Natural killer cell (primary cell): Measurements from ENCODE around the gene ARL1. TPM values are rescaled to one million over a fixed set of nuclear protein-coding genes. Genes with fewer than 3 reads are reported as not detected.
"Not testable (repeated sequence)": the region's sequence is repeated elsewhere in the genome, so short reads cannot be mapped to it uniquely, and the experiment has no call there.

Experiments
- ATAC-seq, 3 donors: fragments of 150-1000 bp in 2 of 3; fragments of 200-7000 bp in 1 of 3; cut with Tn5 transposase; 1 replicate in 1 of 3; 2 replicates in 2 of 3; pipeline ENCODE4 v1.10.0; 2021; ENCODE audit warnings: mild to moderate bottlenecking in 2 of 3, moderate library complexity in 2 of 3
- DNase-seq, 2 donors: peaks; one replicate each; pipeline versions ENCODE4 v3.0.0 to v3.0.0-alpha.2; 2013 to 2021; ENCODE audit warnings: mixed read lengths in 1 of 2
- H3K27ac ChIP-seq: one replicate; pipeline ENCODE4 v1.5.1; 2013; ENCODE audit warnings: mild to moderate bottlenecking, low read length
- H3K27me3 ChIP-seq: one replicate; pipeline ENCODE4 v1.6.1; 2013; ENCODE audit warnings: low read length; ENCODE audit not compliant: control insufficient read depth, insufficient read depth
- H3K36me3 ChIP-seq: one replicate; pipeline ENCODE4 v1.6.1; 2013; ENCODE audit warnings: low read length; ENCODE audit not compliant: control insufficient read depth, insufficient read depth
- H3K4me1 ChIP-seq: one replicate; pipeline ENCODE4 v1.6.1; 2013; ENCODE audit warnings: low read length; ENCODE audit not compliant: control insufficient read depth, insufficient read depth
- H3K4me3 ChIP-seq: one replicate; pipeline ENCODE4 v1.5.1; 2013; ENCODE audit warnings: low read length
- H3K9me3 ChIP-seq: one replicate; pipeline ENCODE4 v1.6.1; 2013; ENCODE audit warnings: low read length; ENCODE audit not compliant: control insufficient read depth, insufficient read depth
- H3K27ac Mint-ChIP-seq, 2 donors: one replicate each; pipeline ENCODE4 v1.8.0; 2022; ENCODE audit warnings: mild to moderate bottlenecking in 2 of 2, mixed read lengths in 2 of 2, moderate library complexity in 1 of 2
- H3K27me3 Mint-ChIP-seq, 2 donors: one replicate each; pipeline ENCODE4 v1.8.0; 2022; ENCODE audit warnings: low read depth in 2 of 2, mixed read lengths in 2 of 2
- H3K36me3 Mint-ChIP-seq: one replicate; pipeline ENCODE4 v1.8.0; 2022; ENCODE audit warnings: mixed read lengths
- H3K4me1 Mint-ChIP-seq, 2 donors: one replicate each; pipeline ENCODE4 v1.8.0; 2022; ENCODE audit warnings: mixed read lengths in 2 of 2
- H3K4me3 Mint-ChIP-seq: one replicate; pipeline ENCODE4 v1.8.0; 2022; ENCODE audit warnings: mild to moderate bottlenecking, moderate library complexity, mixed read lengths
- H3K9me3 Mint-ChIP-seq, 2 donors: one replicate each; pipeline ENCODE4 v1.8.0; 2022; ENCODE audit warnings: mixed read lengths in 2 of 2
- WGBS: methylation state at CpG from one replicate; pipeline ENCODE4 v1.1.7; 2013; ENCODE audit warnings: missing lambda C conversion rate; ENCODE audit not compliant: insufficient coverage; 5-methylcytosine and 5-hydroxymethylcytosine counted together
- intact Hi-C: fragments of 100-400 bp; cut with micrococcal nuclease; formaldehyde crosslinking; loops from one replicate; pipeline ENCODE4 v1.14.2; 2022
- total RNA-seq, 4 donors: library from RNA; stranded (reverse); fragments of 120-200 nt in 1 of 4; gene quantifications; one replicate each; pipeline versions ENCODE4 v1.2.3 to v1.2.4, GENCODE V29; 2013 to 2022
- TF ChIP-seq, protein P1 (sequence below): fragments of 200-600 bp; IDR thresholded peaks from one replicate; pipeline ENCODE4 v1.8.0; 2022; ENCODE audit warnings: antibody characterized with exemption

Gene ARL1
- total RNA-seq, 3 donors from 2014 or later (not counting 1 experiment from before 2014, with no cell fraction given) = 32.0 to 32.6 (median 32.2) TPM

DNA sequence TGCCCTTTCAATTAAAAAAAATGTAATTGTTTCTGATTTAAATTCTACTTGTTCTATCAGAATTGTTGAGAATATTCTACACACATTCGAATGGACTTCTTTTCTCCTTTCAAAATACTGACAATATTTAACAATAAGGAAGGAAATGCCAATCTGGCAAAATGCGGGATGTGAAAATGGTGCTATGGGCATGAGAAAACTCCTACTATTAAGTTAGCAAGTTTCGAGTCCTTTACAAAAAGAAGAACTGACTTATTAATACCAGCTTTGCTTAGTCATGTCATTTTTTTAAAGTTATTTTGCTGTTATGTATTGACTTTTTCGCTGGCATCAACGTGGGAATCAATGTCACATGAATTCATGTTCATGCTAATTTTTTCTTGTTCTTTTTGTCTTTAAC, 31.7 kb upstream of the ARL1 start:
- Histone ChIP-seq H3K27me3 (no peaks in the 10 kb centered on the region), H3K4me3 (no peak overlapping the region), H3K4me1 (no peaks in the 10 kb centered on the region), H3K27ac (no peak overlapping the region), H3K9me3 (no peaks in the 10 kb centered on the region), H3K36me3 (no peaks in the 10 kb centered on the region)
- intact Hi-C loops = no loop called here
- Mint-ChIP-seq H3K27ac (no peak overlapping the region), H3K4me1 (no peaks in the 10 kb centered on the region), H3K9me3 (no peaks in the 10 kb centered on the region), H3K27me3 (peaks cover 0 to 7% of the 10 kb centered on the region in 2 donors), H3K4me3 (no peak overlapping the region), H3K36me3 (no peaks in the 10 kb centered on the region)
- DNase-seq = no peak
- WGBS = 18% methylated on average over 2 of the region's 5 CpGs
- no peak for ATAC-seq
- TF ChIP-seq, protein P1, sequence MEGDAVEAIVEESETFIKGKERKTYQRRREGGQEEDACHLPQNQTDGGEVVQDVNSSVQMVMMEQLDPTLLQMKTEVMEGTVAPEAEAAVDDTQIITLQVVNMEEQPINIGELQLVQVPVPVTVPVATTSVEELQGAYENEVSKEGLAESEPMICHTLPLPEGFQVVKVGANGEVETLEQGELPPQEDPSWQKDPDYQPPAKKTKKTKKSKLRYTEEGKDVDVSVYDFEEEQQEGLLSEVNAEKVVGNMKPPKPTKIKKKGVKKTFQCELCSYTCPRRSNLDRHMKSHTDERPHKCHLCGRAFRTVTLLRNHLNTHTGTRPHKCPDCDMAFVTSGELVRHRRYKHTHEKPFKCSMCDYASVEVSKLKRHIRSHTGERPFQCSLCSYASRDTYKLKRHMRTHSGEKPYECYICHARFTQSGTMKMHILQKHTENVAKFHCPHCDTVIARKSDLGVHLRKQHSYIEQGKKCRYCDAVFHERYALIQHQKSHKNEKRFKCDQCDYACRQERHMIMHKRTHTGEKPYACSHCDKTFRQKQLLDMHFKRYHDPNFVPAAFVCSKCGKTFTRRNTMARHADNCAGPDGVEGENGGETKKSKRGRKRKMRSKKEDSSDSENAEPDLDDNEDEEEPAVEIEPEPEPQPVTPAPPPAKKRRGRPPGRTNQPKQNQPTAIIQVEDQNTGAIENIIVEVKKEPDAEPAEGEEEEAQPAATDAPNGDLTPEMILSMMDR = no peak

GRCh38 chr12:101436136-101436535, 28.6 kb upstream of the ARL1 start:
- Mint-ChIP-seq H3K27ac (no peak overlapping the region), H3K4me1 (no peaks in the 10 kb centered on the region), H3K36me3 (no peaks in the 10 kb centered on the region), H3K9me3 (no peaks in the 10 kb centered on the region), H3K4me3 (no peak overlapping the region), H3K27me3 (peaks cover 0 to 4% of the 10 kb centered on the region in 2 donors)
- DNase-seq (no peak), ATAC-seq (no peak)
- TF ChIP-seq, protein P1 = no peak
- H3K9me3 ChIP-seq = no peaks in the 10 kb centered on the region
- H3K27me3 ChIP-seq = no peaks in the 10 kb centered on the region
- no peaks in the 10 kb centered on the region for H3K36me3 ChIP-seq
- H3K4me3 ChIP-seq = no peak overlapping the region
- no peaks in the 10 kb centered on the region for H3K4me1 ChIP-seq
- intact Hi-C loops = no loop called here
- H3K27ac ChIP-seq = no peak overlapping the region

GRCh38 chr12:101430456-101430855, 22.9 kb upstream of the ARL1 start:
- Mint-ChIP-seq H3K27me3 (peaks cover 0 to 7% of the 10 kb centered on the region in 2 donors), H3K9me3 (no peaks in the 10 kb centered on the region), H3K27ac (no peak overlapping the region), H3K4me1 (no peaks in the 10 kb centered on the region), H3K36me3 (no peaks in the 10 kb centered on the region), H3K4me3 (no peak overlapping the region)
- DNase-seq = no peak
- Histone ChIP-seq H3K27me3 (no peaks in the 10 kb centered on the region), H3K4me3 (no peak overlapping the region), H3K9me3 (no peaks in the 10 kb centered on the region), H3K4me1 (no peaks in the 10 kb centered on the region), H3K36me3 (no peaks in the 10 kb centered on the region), H3K27ac (no peak overlapping the region)
- TF ChIP-seq, protein P1 = no peak
- WGBS = no CpG with 5 or more reads among the region's 2 CpGs
- intact Hi-C loops = no loop called here
- no peak for ATAC-seq

DNA sequence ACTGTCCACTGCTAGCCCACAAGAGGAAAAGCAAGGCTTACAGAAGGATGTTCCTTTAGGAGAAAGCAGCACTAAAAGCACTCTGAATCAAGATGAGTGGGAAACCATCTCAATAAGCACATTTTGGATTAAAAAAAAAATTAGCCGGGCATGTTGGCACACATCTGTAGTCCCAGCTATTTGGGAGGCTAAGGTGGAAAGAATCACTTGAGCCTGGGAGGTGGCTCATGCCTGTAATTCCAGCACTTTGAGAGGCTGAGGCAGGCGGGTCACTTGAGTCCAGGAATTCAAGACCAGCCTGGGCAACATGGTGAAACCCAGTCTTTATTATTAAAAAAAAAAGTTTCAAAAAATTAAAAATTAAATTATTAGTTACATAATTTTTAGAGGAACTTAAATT, 17.0 kb upstream of the ARL1 start:
- Mint-ChIP-seq H3K4me3 (no peak overlapping the region), H3K9me3 (no peaks in the 10 kb centered on the region), H3K27me3 (peaks cover 0 to 7% of the 10 kb centered on the region in 2 donors), H3K27ac (no peak overlapping the region), H3K36me3 (no peaks in the 10 kb centered on the region), H3K4me1 (no peaks in the 10 kb centered on the region)
- no peak for DNase-seq
- Histone ChIP-seq H3K36me3 (no peaks in the 10 kb centered on the region), H3K27me3 (no peaks in the 10 kb centered on the region), H3K9me3 (no peaks in the 10 kb centered on the region), H3K4me1 (no peaks in the 10 kb centered on the region), H3K4me3 (no peak overlapping the region), H3K27ac (no peak overlapping the region)
- ATAC-seq = no peak
- intact Hi-C loops = no loop called here
- TF ChIP-seq, protein P1 = no peak
- WGBS = 43% methylated on average over 1 of the region's 2 CpGs

DNA sequence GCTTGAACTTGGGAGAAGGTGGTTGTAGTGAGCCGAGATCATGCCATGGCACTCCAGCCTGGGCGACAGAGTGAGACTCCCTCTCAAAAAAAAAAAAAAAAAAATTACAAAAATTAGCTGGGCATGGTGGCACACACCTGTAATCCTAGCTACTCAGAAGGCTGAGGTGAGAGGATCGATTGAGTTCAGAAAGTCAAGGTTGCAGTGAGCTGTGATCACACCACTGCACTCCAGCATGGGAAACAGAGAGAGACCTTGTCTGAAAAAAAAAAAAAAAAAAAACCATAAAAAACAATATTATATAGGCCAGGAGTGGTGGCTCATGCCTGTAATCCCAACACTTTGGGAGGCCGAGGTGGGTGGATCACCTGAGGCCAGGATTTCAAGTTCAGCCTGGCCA, 14.5 kb upstream of the ARL1 start:
- H3K36me3 ChIP-seq, H3K4me1 ChIP-seq, DNase-seq, H3K36me3 Mint-ChIP-seq, H3K4me1 Mint-ChIP-seq, H3K27ac Mint-ChIP-seq, ATAC-seq, H3K9me3 Mint-ChIP-seq, H3K4me3 ChIP-seq, intact Hi-C loops, H3K9me3 ChIP-seq, H3K27me3 Mint-ChIP-seq, H3K27ac ChIP-seq, H3K4me3 Mint-ChIP-seq, H3K27me3 ChIP-seq: not testable (repeated sequence)
- WGBS = 90% methylated on average over 4 of the region's 4 CpGs
